Activated CD8-positive, alpha-beta memory T cell treated with anti-CD3 and anti-CD28 coated beads, Interleukin-2, amount 50 U/mL, for 48 hours (primary cell): Measurements from ENCODE around the gene INSIG2.

ENCODE experiments used
- DNase-seq: peaks from one replicate; pipeline ENCODE4 v3.0.0-alpha.2; 2020

The INSIG2 gene

DNA sequence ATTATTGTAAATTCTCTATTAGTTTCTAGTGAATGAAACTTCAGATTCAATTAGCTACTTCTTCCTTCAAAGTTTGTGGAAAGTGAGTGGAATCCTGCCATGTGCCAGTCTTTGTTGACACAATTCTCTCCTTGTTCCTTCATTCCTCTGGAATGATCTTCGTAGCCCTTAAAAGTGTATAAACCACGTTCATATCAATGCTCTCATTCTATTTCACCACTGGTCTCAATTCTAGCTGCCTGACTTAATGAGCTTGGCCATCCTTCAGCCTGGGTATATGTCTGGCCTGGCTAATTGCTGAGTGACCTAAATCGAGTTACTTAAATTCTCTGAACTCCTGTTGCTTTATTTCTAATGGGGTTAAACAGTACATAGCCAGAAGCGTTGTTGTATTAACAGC is 43.5 kb downstream of the INSIG2 start:
- no peak for DNase-seq

DNA sequence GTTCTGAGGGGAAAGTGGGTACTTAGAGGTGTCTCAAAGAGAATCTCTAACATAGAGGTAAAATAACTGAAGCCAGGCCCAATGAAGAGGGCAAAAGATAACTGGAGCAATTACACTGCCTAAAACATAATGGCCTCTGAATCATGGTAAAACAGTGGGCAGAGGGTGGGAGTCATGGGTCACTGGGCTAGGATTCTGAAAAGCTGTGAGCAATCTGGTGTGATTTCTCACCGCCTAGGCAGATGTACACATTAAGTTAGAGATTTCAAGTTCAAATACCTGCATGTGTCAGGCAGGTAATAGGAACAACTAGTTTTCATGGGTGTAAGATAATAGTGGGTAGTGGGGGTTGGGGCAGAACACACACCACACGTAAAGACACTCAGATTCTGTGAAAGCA is 45.6 kb downstream of the INSIG2 start:
- DNase-seq: no peak

DNA sequence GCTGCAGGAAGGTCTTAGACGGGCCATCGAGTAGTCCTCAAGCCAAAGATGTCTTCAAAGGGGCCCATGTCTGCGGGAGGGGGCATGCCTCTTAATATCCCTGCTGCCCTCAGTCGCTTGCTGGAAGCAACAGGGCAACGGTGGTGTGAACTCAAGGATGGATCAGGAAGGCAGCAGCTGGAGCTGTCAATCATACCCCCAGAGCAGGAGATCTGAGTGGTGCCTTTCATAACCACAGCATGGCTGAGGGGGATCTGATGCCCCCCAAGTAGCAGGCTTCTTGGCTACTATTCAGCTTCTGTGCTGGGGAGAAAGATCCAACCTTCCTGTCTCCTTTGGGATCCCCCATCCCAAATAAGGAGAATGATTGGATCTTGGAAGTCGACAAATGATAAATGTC is 46.4 kb downstream of the INSIG2 start:
- no peak for DNase-seq

DNA sequence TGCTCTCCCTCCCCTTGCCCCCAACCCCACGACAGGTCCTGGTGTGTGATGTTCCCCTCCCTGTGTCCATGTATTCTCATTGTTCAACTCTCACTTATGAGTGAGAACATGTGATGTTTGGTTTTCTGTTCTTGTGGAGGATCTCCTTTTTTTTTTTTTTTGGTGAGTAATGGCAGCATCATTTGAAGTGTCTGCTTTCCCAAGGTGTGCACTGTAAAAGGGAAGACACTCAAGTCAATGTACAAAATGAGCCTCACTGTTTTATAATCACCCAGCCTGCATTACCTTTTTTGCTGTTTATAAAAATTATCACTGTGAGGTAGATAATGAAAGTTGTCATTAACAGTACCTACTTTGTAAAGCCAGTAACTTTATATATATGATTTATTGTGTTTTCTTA is 56.9 kb downstream of the INSIG2 start:
- no peak for DNase-seq

DNA sequence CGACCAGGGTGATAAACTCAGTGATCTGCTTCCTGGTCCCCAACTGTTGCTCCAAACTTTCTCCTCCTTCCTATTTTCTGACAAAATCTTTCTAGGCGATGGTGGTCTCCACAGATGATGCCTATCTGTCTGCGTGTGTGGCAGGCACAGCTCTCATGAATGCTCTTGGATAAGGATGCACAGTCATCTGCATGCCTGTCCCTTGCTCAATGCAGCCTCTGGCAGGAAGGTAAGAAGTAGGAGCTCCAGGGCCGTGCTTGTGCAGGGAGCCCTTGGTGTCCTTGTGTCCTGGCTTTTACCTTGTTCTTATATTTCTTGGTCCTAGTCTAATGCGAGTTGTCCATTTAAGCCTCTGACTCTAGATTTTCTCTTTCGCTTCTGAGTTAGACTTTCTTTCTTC is 57.5 kb downstream of the INSIG2 start:
- DNase-seq: no peak

DNA sequence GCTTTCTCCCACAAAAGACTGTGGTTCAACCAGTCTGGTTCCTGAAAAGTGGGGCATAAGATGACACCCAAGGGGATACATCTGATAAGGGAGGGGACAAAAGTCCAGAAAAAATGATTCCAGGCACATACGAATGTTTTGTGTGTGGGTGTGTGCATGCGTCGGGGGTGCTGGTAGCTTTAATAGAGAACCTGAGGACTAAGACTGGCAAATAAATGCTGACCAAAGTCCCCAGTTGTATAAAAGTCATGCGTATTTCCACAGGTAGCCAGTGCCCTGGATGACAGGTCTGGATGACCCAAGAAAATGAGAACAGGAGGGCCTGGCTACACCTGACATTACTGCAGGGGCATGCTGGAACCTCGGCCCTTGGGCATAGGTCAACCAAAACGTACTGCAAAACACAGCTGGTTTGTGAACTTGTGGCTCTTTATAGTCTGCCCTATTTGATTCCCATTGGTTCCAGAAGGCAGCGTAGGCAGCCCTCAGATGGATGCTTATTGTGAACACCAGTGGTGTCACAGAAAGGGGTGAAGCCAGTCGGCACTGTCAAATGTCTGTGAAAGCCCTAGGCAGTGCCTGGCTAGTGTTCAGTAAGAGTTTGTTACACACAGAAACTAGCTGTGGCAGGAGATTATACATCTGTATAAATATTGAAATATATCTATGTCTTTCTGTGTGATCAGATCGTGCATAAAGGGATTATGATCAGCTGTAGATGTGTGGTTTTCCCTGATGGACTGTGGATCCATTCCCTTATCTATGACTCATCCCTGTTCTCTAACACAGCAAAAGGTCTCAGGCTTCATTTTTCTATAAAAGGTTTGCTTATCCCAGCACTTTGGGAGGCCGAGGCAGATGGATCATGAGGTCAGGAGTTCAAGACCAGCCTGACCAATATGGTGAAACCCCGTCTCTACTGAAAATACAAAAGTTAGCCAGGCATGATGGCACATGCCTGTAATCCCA is 58.3 kb downstream of the INSIG2 start:
- DNase-seq: no peak

DNA sequence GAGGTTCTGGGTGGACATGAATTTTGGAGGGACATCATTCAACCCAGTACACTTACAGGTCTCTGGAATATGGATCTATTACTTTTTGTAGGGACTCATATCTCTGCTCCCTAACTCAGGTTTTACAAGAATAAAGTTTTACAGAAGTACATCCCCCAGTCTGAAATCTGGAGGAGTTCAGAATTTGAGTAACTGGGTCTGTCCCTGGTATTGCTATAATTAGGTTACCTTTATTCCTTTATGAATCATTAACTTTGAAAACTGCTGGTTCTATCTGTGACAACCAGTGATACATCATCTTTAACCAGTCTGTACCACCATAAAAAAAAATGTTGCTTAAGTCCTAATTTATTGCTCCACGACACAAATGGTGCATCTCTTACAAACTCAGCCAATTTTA is 59.9 kb downstream of the INSIG2 start:
- DNase-seq: no peak

DNA sequence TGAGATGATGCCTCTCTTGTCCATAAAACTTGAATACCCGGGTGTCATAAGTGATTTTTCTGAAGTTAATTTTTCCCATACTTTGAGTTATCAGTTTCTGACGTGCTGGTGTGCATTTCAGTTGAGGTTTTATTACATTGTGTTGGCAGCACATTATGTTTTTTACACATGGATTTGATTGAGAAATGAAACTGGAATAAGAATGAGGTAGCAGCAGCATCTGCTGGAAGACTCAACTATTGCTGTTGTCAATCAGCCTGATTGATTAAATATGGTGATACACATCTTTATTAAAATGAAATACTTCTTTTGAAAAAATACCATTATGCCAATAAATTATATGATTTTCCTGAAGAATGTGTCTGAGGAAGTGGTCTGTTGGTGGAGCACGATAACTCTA is 60.5 kb downstream of the INSIG2 start:
- DNase-seq: no peak

DNA sequence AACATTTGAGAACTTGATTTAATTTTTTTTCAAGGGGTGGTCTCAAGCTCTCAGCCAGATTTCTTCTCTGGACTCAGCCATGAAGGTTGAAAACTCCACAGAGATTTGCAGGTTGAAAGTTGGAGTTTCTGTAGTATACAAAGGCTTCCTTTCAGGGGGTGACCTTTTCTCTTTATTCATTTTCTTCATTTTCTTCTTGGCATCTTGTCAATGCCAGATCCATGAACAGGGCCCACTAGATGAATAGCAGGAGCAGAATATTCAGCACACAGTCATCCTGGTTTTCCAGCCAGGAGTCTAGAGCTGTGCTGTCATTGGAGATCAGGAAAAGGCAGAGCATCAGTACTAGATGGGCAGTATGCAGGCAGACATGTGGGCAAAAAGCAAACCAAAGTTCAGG is 62.0 kb downstream of the INSIG2 start:
- no peak for DNase-seq

DNA sequence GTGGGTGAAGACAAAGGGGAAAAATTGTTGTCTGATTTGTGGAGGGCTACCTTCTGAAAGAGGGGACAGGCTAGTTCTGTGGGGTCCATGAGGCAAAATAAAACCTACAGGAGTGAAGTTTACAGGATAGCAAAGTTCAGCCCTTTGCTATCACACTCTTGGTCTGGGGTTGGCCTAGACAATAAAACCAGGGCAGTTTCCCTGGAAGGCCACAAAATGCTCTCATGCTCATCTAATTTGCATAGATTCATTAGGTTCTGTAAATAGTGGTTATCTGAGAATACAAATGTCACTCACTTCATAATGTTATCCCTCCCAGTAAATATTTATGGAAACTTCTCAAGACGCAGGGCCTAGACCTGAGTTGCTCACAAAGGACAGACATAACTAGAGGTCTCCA is 63.6 kb downstream of the INSIG2 start:
- no peak for DNase-seq

DNA sequence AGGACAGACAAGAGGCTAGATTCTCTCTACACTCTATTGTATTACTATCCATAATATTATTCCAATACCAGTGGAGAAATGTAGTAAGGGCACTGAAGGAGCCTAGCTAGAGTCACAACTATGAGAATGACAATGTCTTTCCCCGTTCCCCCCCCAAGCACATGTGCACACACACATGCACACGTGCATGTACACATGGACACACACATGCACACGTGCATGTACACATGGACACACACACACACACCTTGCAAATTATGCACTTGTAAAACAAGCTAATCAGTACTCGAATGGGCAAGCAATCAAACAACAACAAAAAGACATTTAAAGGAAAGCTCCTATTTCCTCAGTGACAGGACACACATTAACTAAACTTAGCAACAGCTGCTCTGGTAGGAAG is 65.2 kb downstream of the INSIG2 start:
- no peak for DNase-seq

DNA sequence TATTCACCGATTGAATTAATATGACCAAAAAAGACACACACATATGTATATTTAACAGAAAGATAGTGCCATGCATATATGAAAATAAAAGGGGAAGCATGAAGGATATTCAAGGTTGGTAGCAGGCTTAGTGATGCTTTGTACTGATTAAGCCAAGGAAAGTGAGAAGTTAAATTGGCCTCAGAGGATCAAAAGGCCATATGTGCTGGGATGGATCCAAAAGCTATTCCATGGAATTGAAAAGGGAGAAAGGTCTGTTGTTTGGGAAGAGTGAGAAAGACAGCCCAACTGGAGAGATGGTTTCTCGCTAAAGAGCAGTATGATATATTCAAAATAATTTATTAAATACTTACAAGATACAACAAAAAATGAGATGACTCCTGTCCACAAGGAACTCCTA is 65.9 kb downstream of the INSIG2 start:
- DNase-seq: no peak
